H1 (cell line): ENCODE measurements around the gene NACA. TPM values are rescaled to one million over a fixed set of nuclear protein-coding genes. Genes with fewer than 3 reads are reported as not detected.
A peak's percentile ranks its signal among the peaks of the same experiment; 100 is the strongest.

Experiments
- CTCF ChIA-PET: fragments of 300-600 bp; sonication (Branson Sonifier 250); formaldehyde crosslinking; loops from one replicate; lab custom pipeline; 2021; ENCODE audit not compliant: partially characterized antibody; lab: Charles Lee
- POLR2A ChIA-PET: fragments of 300-600 bp; sonication (Branson Sonifier 250); formaldehyde crosslinking; loops from one replicate; lab custom pipeline; 2021; ENCODE audit warnings: inconsistent platforms; ENCODE audit not compliant: partially characterized antibody; lab: Charles Lee
- DNase-seq, 2 experiments: peaks; one replicate each; pipeline versions ENCODE4 v3.0.0 to v3.0.0-alpha.2; 2010 to 2022; ENCODE audit warnings: low spot score in 2 of 2, low read depth in 1 of 2, mixed read lengths in 1 of 2
- FAIRE-seq: peaks from 2 replicates; lab custom pipeline; 2011; peaks lifted over from hg19 to GRCh38; lab: Jason Lieb, UNC
- H2AFZ ChIP-seq: 2 replicates; pipeline ENCODE4 v1.8.1; 2012; ENCODE audit warnings: low read length, inconsistent platforms
- H2AK5ac ChIP-seq: 2 replicates; pipeline ENCODE4 v1.6.1; 2013; ENCODE audit warnings: low read depth, low read length
- H2BK120ac ChIP-seq: replicated peaks from 2 replicates; pipeline ENCODE3; 2013; ENCODE audit warnings: low read depth, low read length, inconsistent platforms
- H2BK12ac ChIP-seq: 2 replicates; pipeline ENCODE4 v1.6.1; 2013; ENCODE audit warnings: low read depth, low read length
- H2BK15ac ChIP-seq: 2 replicates; pipeline ENCODE4 v1.6.1; 2013; ENCODE audit warnings: low read length
- H2BK20ac ChIP-seq: 2 replicates; pipeline ENCODE4 v1.6.1; 2013; ENCODE audit warnings: low read length
- H2BK5ac ChIP-seq: 2 replicates; pipeline ENCODE4 v1.6.1; 2013; ENCODE audit warnings: low read depth, low read length
- H3K14ac ChIP-seq: 2 replicates; pipeline ENCODE4 v1.6.1; 2013; ENCODE audit warnings: inconsistent platforms; ENCODE audit not compliant: insufficient read length
- H3K18ac ChIP-seq: 2 replicates; pipeline ENCODE4 v1.6.1; 2013; ENCODE audit warnings: low read length; ENCODE audit errors: extremely low read depth
- H3K23ac ChIP-seq: 2 replicates; pipeline ENCODE4 v1.6.1; 2013; ENCODE audit warnings: inconsistent platforms; ENCODE audit not compliant: insufficient read length
- H3K23me2 ChIP-seq: 2 replicates; pipeline ENCODE4 v1.6.1; 2013; ENCODE audit warnings: low read depth, low read length
- H3K27ac ChIP-seq: 2 replicates; pipeline ENCODE4 v1.6.1; 2011; ENCODE audit warnings: low read depth, low read length, inconsistent platforms
- H3K27me3 ChIP-seq, 4 experiments: replicated peaks in 1 of 4; 1 replicate in 1 of 4; 2 replicates in 3 of 4; pipeline versions ENCODE4 v1.6.1 to v1.8.1; 2011 to 2013; ENCODE audit warnings: low read length in 3 of 4, mild to moderate bottlenecking in 3 of 4, inconsistent platforms in 2 of 4, mixed read lengths in 2 of 4, moderate library complexity in 1 of 4; ENCODE audit not compliant: control insufficient read depth in 3 of 4, insufficient read depth in 3 of 4; ENCODE audit errors: extremely low read depth in 1 of 4
- H3K36me3 ChIP-seq, 4 experiments: 2 replicates each; pipeline versions ENCODE4 v1.6.1 to v1.8.1; 2011 to 2013; ENCODE audit warnings: mild to moderate bottlenecking in 4 of 4, low read length in 3 of 4, moderate library complexity in 2 of 4, control low read depth in 1 of 4, inconsistent platforms in 1 of 4; ENCODE audit not compliant: insufficient read depth in 4 of 4, control insufficient read depth in 2 of 4
- H3K4ac ChIP-seq: replicated peaks from 2 replicates; pipeline ENCODE3; 2013; ENCODE audit warnings: low read length, low read depth, mixed read lengths, inconsistent platforms; ENCODE audit not compliant: insufficient read length
- H3K4me1 ChIP-seq, 4 experiments: replicated peaks in 1 of 4; 1 replicate in 1 of 4; 2 replicates in 3 of 4; pipeline versions ENCODE4 v1.6.1 to v1.8.1; 2011 to 2013; ENCODE audit warnings: low read length in 3 of 4, inconsistent platforms in 2 of 4, mixed read lengths in 1 of 4; ENCODE audit not compliant: insufficient read depth in 4 of 4, control insufficient read depth in 3 of 4
- H3K4me2 ChIP-seq, 2 experiments: 2 replicates each; pipeline versions ENCODE4 v1.6.1 to v1.8.1; 2011 to 2013; ENCODE audit warnings: low read depth in 2 of 2, low read length in 2 of 2, control low read depth in 1 of 2, inconsistent platforms in 1 of 2, mild to moderate bottlenecking in 1 of 2; ENCODE audit not compliant: insufficient read depth in 1 of 2
- H3K4me3 ChIP-seq, 4 experiments: fragments of 200-600, 300-600 bp in 1 of 4; sonication (generic), shearing (Covaris generic), sonication (Bioruptor Twin) in 1 of 4; 2 replicates each; pipeline versions ENCODE4 v1.5.1 to v1.8.1; 2011 to 2016; ENCODE audit warnings: low read length in 4 of 4, low read depth in 3 of 4, control low read depth in 2 of 4, inconsistent platforms in 2 of 4, mild to moderate bottlenecking in 2 of 4, mixed read lengths in 1 of 4, moderate library complexity in 1 of 4; ENCODE audit not compliant: insufficient read depth in 2 of 4; ENCODE audit errors: extremely low read depth in 1 of 4
- H3K56ac ChIP-seq: replicated peaks from 2 replicates; pipeline ENCODE3; 2013; ENCODE audit warnings: low read depth, mild to moderate bottlenecking, mixed read lengths, low read length, inconsistent platforms; ENCODE audit not compliant: insufficient read length
- H3K79me1 ChIP-seq: 2 replicates; pipeline ENCODE4 v1.6.1; 2013; ENCODE audit warnings: low read depth, low read length, control low read depth
- H3K79me2 ChIP-seq, 2 experiments: 2 replicates each; pipeline versions ENCODE4 v1.6.1 to v1.8.1; 2012 to 2013; ENCODE audit warnings: low read length in 2 of 2, mild to moderate bottlenecking in 2 of 2, inconsistent platforms in 1 of 2; ENCODE audit not compliant: insufficient read depth in 2 of 2, control insufficient read depth in 1 of 2
- H3K9ac ChIP-seq, 4 experiments: replicated peaks in 1 of 4; 1 replicate in 1 of 4; 2 replicates in 3 of 4; pipeline versions ENCODE4 v1.6.1 to v1.8.1; 2011 to 2013; ENCODE audit warnings: low read depth in 3 of 4, low read length in 3 of 4, control low read depth in 2 of 4, mild to moderate bottlenecking in 2 of 4, moderate library complexity in 2 of 4, inconsistent platforms in 1 of 4; ENCODE audit errors: extremely low read depth in 1 of 4
- H3K9me3 ChIP-seq, 2 experiments: 2 replicates each; pipeline versions ENCODE4 v1.6.1 to v1.8.1; 2012 to 2013; ENCODE audit warnings: mild to moderate bottlenecking in 2 of 2, moderate library complexity in 2 of 2, control low read depth in 1 of 2, inconsistent platforms in 1 of 2, low read depth in 1 of 2, low read length in 1 of 2, mixed read lengths in 1 of 2; ENCODE audit not compliant: insufficient read depth in 2 of 2
- H4K20me1 ChIP-seq, 2 experiments: replicated peaks in 1 of 2; 2 replicates each; pipeline versions ENCODE3 to v1.8.1; 2011 to 2013; ENCODE audit warnings: inconsistent platforms in 2 of 2, low read length in 2 of 2, mild to moderate bottlenecking in 1 of 2; ENCODE audit not compliant: insufficient read depth in 2 of 2, control insufficient read depth in 1 of 2
- H4K5ac ChIP-seq: 2 replicates; pipeline ENCODE4 v1.6.1; 2013; ENCODE audit warnings: low read length, low read depth, mixed read lengths, inconsistent platforms; ENCODE audit not compliant: insufficient read length
- H4K8ac ChIP-seq: 2 replicates; pipeline ENCODE4 v1.8.0; 2013; ENCODE audit warnings: mild to moderate bottlenecking, moderate library complexity, low read length, inconsistent platforms; ENCODE audit not compliant: insufficient read depth; ENCODE audit errors: extremely low read depth
- H4K91ac ChIP-seq: replicated peaks from 2 replicates; pipeline ENCODE3; 2013; ENCODE audit warnings: low read length, mixed read lengths, inconsistent platforms; ENCODE audit not compliant: insufficient read length
- CEBPB ChIP-seq: IDR thresholded peaks from 2 replicates; pipeline ENCODE4 v1.6.1; 2012; ENCODE audit warnings: low read depth, low read length
- CHD2 ChIP-seq: IDR thresholded peaks from 2 replicates; pipeline ENCODE4 v1.6.1; 2012; ENCODE audit warnings: low read length, improper control_type of control experiment
- CTBP2 ChIP-seq: IDR thresholded peaks from 2 replicates; pipeline ENCODE4 v1.7.0; 2011; ENCODE audit warnings: borderline replicate concordance, mild to moderate bottlenecking, moderate library complexity, mixed read lengths, low read length; ENCODE audit not compliant: insufficient read depth, insufficient read length
- FOSL1 ChIP-seq: IDR thresholded peaks from 2 replicates; pipeline ENCODE4 v1.6.1; 2011; ENCODE audit warnings: mild to moderate bottlenecking, low read depth, low read length, moderate library complexity; ENCODE audit not compliant: insufficient read depth
- SAP30 ChIP-seq: fragments of 300-600 bp; sonication (generic); IDR thresholded peaks from 2 replicates; pipeline ENCODE4 v1.7.1; 2012; ENCODE audit warnings: low read length, moderate library complexity, mild to moderate bottlenecking, inconsistent platforms; ENCODE audit not compliant: insufficient read depth, insufficient replicate concordance
- SP2 ChIP-seq: IDR thresholded peaks from 2 replicates; pipeline ENCODE4 v1.6.1; 2012; ENCODE audit warnings: mild to moderate bottlenecking, low read length, inconsistent platforms
- WGBS, 2 experiments: shearing (Covaris generic) in 1 of 2; methylation state at CpG; one replicate each; pipeline versions ENCODE4 v1.1.6 to v1.1.7; 2013 to 2015; ENCODE audit warnings: low lambda C conversion rate in 2 of 2, mixed read lengths in 2 of 2, inconsistent platforms in 1 of 2, low coverage in 1 of 2, missing lambda C conversion rate in 1 of 2; ENCODE audit not compliant: insufficient replicate concordance in 2 of 2, insufficient coverage in 1 of 2, insufficient read length in 1 of 2; ENCODE audit errors: extremely low coverage in 1 of 2, missing lambda C conversion rate in 1 of 2; 5-methylcytosine and 5-hydroxymethylcytosine counted together
- polyA plus RNA-seq, 7 experiments: library from polyadenylated mRNA; depleted of rRNA in 3 of 7; stranded (reverse) in 5 of 7; unstranded in 2 of 7; fragments of >200 nt in 5 of 7; fragments of 200-250 nt in 2 of 7; gene quantifications; 1 replicate in 5 of 7; 2 replicates in 1 of 7; 4 replicates in 1 of 7; pipeline versions ENCODE4 v1.2.1 to v1.2.3, GENCODE V29; 2011 to 2013; ENCODE audit warnings: missing spikeins in 2 of 7, mixed read lengths in 2 of 7
- total RNA-seq: library from RNA; stranded (reverse); fragmentation: NEBNext Ultra II Directional; extraction: Animal tissue kit (Norgen Biotek cat#: 25700); gene quantifications from 2 replicates; pipeline ENCODE4 v1.2.1, GENCODE V29; 2021

Gene NACA
- total and polyA plus RNA-seq, 2 of the 8 experiments (the other 6 are each of a cell fraction or from before 2014, with no cell fraction given), result 511 to 1,063 TPM

GRCh38 chr12:56721721-56722120, 3.4 kb downstream of the NACA start:
- Histone ChIP-seq H4K91ac (no peak overlapping the region), H3K23ac (no peak overlapping the region), H3K27me3 (no peaks in the 10 kb centered on the region), H2BK12ac (no peak overlapping the region), H3K4me3 (peak overlapping the region in 3 of 4 experiments; percentile 9 to 75 (median 14); a peak in 5 of 8 replicates), H3K56ac (no peak overlapping the region), H4K20me1 (peaks cover 37 to 39% of the 10 kb centered on the region in 2 experiments)
- POLR2A ChIA-PET, result interaction anchor here (0.5 to 52.4 kb wide), 10 partner anchors 15 to 391 kb away, joined by 3 to 1406 read pairs (median 5); partner anchors contain the start of genes ATP5F1B, BAZ2A, NACA and PRIM1
- no peak for TF ChIP-seq SAP30
- TF ChIP-seq FOSL1, result no peak
- no peak for TF ChIP-seq CTBP2
- TF ChIP-seq CEBPB, result no peak
- TF ChIP-seq SP2, result no peak
- no peak for TF ChIP-seq CHD2
- TF ChIP-seq, all 59 proteins: peak for 0
- Histone ChIP-seq H4K5ac (no peak overlapping the region), H3K14ac (no peak overlapping the region), H3K4me2 (peak overlapping the region; percentile 74 to 96), H2AK5ac (no peak overlapping the region), H2BK15ac (no peak overlapping the region), H3K4ac (no peak overlapping the region), H3K4me1 (peaks cover 13 to 38% (median 23%) of the 10 kb centered on the region in 4 experiments), H3K79me1 (peaks cover 25% of the 10 kb centered on the region), H3K9ac (no peak overlapping the region; a peak in 1 of 7 replicates), H3K18ac (no peak overlapping the region), H2BK5ac (no peak overlapping the region), H3K27ac (no peak overlapping the region), H2AFZ (no peak overlapping the region), H3K9me3 (no peaks in the 10 kb centered on the region), H2BK20ac (no peak overlapping the region), H2BK120ac (no peak overlapping the region), H4K8ac (no peak overlapping the region), H3K23me2 (no peaks in the 10 kb centered on the region; the same call in none of the 2 replicates), H3K36me3 (peaks cover 5 to 53% (median 24%) of the 10 kb centered on the region in 4 experiments; a peak in 5 of 8 replicates), H3K79me2 (peaks cover 47 to 74% of the 10 kb centered on the region in 2 experiments)
- WGBS, 2 experiments, result 80% methylated on average over 2 of the region's 2 CpGs; no CpG with 5 or more reads in 1 of the 2 experiments
- FAIRE-seq (no peak), DNase-seq (no peak)
- CTCF ChIA-PET, result interaction anchor here (1.4 to 1.5 kb wide), 2 partner anchors 11 to 15 kb away, joined by 3 to 4 read pairs; no protein-coding TSS in a partner anchor
